H9 (cell line): ENCODE measurements around the gene CORO7. TPM values are rescaled to one million over a fixed set of nuclear protein-coding genes. Genes with fewer than 3 reads are reported as not detected.

Source experiments
- DNase-seq: peaks from one replicate; pipeline ENCODE4 v3.0.0-alpha.2; 2017
- H2AFZ ChIP-seq: one replicate; pipeline ENCODE4 v1.6.1; 2013; ENCODE audit warnings: mild to moderate bottlenecking, low read length, control low read depth, moderate library complexity
- H2AK5ac ChIP-seq: 2 replicates; pipeline ENCODE4 v1.6.1; 2013; ENCODE audit warnings: low read length, control low read depth, mixed read lengths; ENCODE audit not compliant: insufficient read length
- H2BK120ac ChIP-seq: one replicate; pipeline ENCODE4 v1.6.1; 2013; ENCODE audit warnings: low read depth, mild to moderate bottlenecking, low read length, control low read depth, inconsistent platforms; ENCODE audit not compliant: poor library complexity, severe bottlenecking
- H2BK12ac ChIP-seq: 2 replicates; pipeline ENCODE4 v1.6.1; 2013; ENCODE audit warnings: low read length, control low read depth, mixed read lengths, low read depth; ENCODE audit not compliant: insufficient read length
- H2BK15ac ChIP-seq: 2 replicates; pipeline ENCODE4 v1.6.1; 2013; ENCODE audit warnings: low read depth, low read length, control low read depth
- H2BK20ac ChIP-seq: one replicate; pipeline ENCODE4 v1.6.1; 2013; ENCODE audit warnings: low read depth, mild to moderate bottlenecking, low read length, control low read depth, inconsistent platforms; ENCODE audit not compliant: poor library complexity, severe bottlenecking
- H2BK5ac ChIP-seq: 2 replicates; pipeline ENCODE4 v1.6.1; 2013; ENCODE audit warnings: low read length, control low read depth, mixed read lengths; ENCODE audit not compliant: insufficient read length
- H3K14ac ChIP-seq: 2 replicates; pipeline ENCODE4 v1.6.1; 2013; ENCODE audit warnings: low read length, control low read depth; ENCODE audit not compliant: insufficient read depth
- H3K18ac ChIP-seq: 2 replicates; pipeline ENCODE4 v1.6.1; 2013; ENCODE audit warnings: low read depth, mild to moderate bottlenecking, mixed read lengths, low read length, control low read depth; ENCODE audit not compliant: insufficient read length
- H3K23ac ChIP-seq: 2 replicates; pipeline ENCODE4 v1.6.1; 2013; ENCODE audit warnings: low read length, control low read depth, mixed read lengths, low read depth; ENCODE audit not compliant: insufficient read length
- H3K23me2 ChIP-seq: 2 replicates; pipeline ENCODE4 v1.6.1; 2013; ENCODE audit warnings: low read depth, mild to moderate bottlenecking, mixed read lengths, low read length, control low read depth; ENCODE audit not compliant: insufficient read length, poor library complexity, severe bottlenecking
- H3K27ac ChIP-seq: 2 replicates; pipeline ENCODE4 v1.5.1; 2013; ENCODE audit warnings: low read length, control low read depth, mixed read lengths, low read depth; ENCODE audit not compliant: insufficient read length
- H3K27me3 ChIP-seq: 2 replicates; pipeline ENCODE4 v1.6.1; 2013; ENCODE audit warnings: low read length, control low read depth, inconsistent platforms; ENCODE audit not compliant: insufficient read depth
- H3K4ac ChIP-seq: 2 replicates; pipeline ENCODE4 v1.6.1; 2013; ENCODE audit warnings: low read depth, mild to moderate bottlenecking, control low read depth, inconsistent platforms, low read length, moderate library complexity
- H3K4me1 ChIP-seq: 2 replicates; pipeline ENCODE4 v1.6.1; 2013; ENCODE audit warnings: low read length, control low read depth, inconsistent platforms; ENCODE audit not compliant: insufficient read depth
- H3K4me2 ChIP-seq: 2 replicates; pipeline ENCODE4 v1.6.1; 2013; ENCODE audit warnings: low read length, control low read depth, mixed read lengths; ENCODE audit not compliant: insufficient read length, insufficient read depth
- H3K56ac ChIP-seq: 2 replicates; pipeline ENCODE4 v1.6.1; 2013; ENCODE audit warnings: low read depth, mild to moderate bottlenecking, mixed read lengths, low read length, control low read depth; ENCODE audit not compliant: insufficient read length
- H3K79me1 ChIP-seq: 2 replicates; pipeline ENCODE4 v1.6.1; 2013; ENCODE audit warnings: low read depth, mild to moderate bottlenecking, moderate library complexity, low read length, control low read depth, inconsistent platforms; ENCODE audit not compliant: insufficient read depth, poor library complexity, severe bottlenecking
- H3K79me2 ChIP-seq: 2 replicates; pipeline ENCODE4 v1.6.1; 2013; ENCODE audit warnings: low read length, control low read depth, inconsistent platforms; ENCODE audit not compliant: insufficient read depth
- H3K9ac ChIP-seq: 2 replicates; pipeline ENCODE4 v1.6.1; 2013; ENCODE audit warnings: low read length, control low read depth, mixed read lengths; ENCODE audit not compliant: insufficient read length; ENCODE audit errors: extremely low read depth
- H3K9me3 ChIP-seq: one replicate; pipeline ENCODE4 v1.6.1; 2013; ENCODE audit warnings: low read depth, low read length, inconsistent platforms; ENCODE audit not compliant: control insufficient read depth
- H3T11ph ChIP-seq: one replicate; pipeline ENCODE4 v1.6.1; 2013; ENCODE audit warnings: mild to moderate bottlenecking, low read length, control low read depth, inconsistent platforms
- H4K20me1 ChIP-seq: one replicate; pipeline ENCODE4 v1.6.1; 2013; ENCODE audit not compliant: control insufficient read depth, insufficient read length, insufficient read depth
- H4K5ac ChIP-seq: 2 replicates; pipeline ENCODE4 v1.6.1; 2013; ENCODE audit warnings: low read depth, mild to moderate bottlenecking, mixed read lengths, low read length, control low read depth; ENCODE audit not compliant: insufficient read length
- H4K8ac ChIP-seq: replicated peaks from 2 replicates; pipeline ENCODE4 v1.6.1; 2013; ENCODE audit warnings: low read length, control low read depth, mixed read lengths, low read depth; ENCODE audit not compliant: insufficient read length
- H4K91ac ChIP-seq: 2 replicates; pipeline ENCODE4 v1.6.1; 2013; ENCODE audit warnings: low read depth, mild to moderate bottlenecking, moderate library complexity, mixed read lengths, low read length, control low read depth; ENCODE audit not compliant: insufficient read length
- H3K27ac Mint-ChIP-seq, 3 experiments: 2 replicates in 2 of 3; 3 replicates in 1 of 3; pipeline ENCODE4 v1.8.0; 2020 to 2021; ENCODE audit warnings: mixed read lengths in 3 of 3, mild to moderate bottlenecking in 1 of 3, moderate library complexity in 1 of 3
- H3K27me3 Mint-ChIP-seq: 2 replicates; pipeline ENCODE4 v1.8.0; 2021; ENCODE audit warnings: low read depth, mild to moderate bottlenecking, moderate library complexity, mixed read lengths
- H3K36me3 Mint-ChIP-seq, 3 experiments: 2 replicates in 2 of 3; 3 replicates in 1 of 3; pipeline ENCODE4 v1.8.0; 2020 to 2021; ENCODE audit warnings: low read depth in 3 of 3, mixed read lengths in 3 of 3; ENCODE audit not compliant: insufficient read depth in 1 of 3
- H3K4me1 Mint-ChIP-seq, 2 experiments: 2 replicates each; pipeline ENCODE4 v1.8.0; 2020; ENCODE audit warnings: mixed read lengths in 2 of 2
- H3K4me3 Mint-ChIP-seq, 2 experiments: 2 replicates in 1 of 2; 3 replicates in 1 of 2; pipeline ENCODE4 v1.8.0; 2020 to 2021; ENCODE audit warnings: mild to moderate bottlenecking in 2 of 2, mixed read lengths in 2 of 2, moderate library complexity in 1 of 2
- H3K9me3 Mint-ChIP-seq, 2 experiments: 2 replicates in 1 of 2; 3 replicates in 1 of 2; pipeline ENCODE4 v1.8.0; 2020; ENCODE audit warnings: mild to moderate bottlenecking in 2 of 2, mixed read lengths in 2 of 2, moderate library complexity in 1 of 2
- WGBS: extraction: QIAGEN DNeasy Blood & Tissue Kit; methylation state at CpG from one replicate; pipeline ENCODE4 v1.1.7; 2013; ENCODE audit warnings: missing lambda C conversion rate, low lambda C conversion rate, mixed read lengths; ENCODE audit not compliant: insufficient read length; ENCODE audit errors: extremely low coverage; 5-methylcytosine and 5-hydroxymethylcytosine counted together
- total RNA-seq: library from RNA; stranded (reverse); gene quantifications from 2 replicates; pipeline ENCODE4 v1.2.1, GENCODE V29; 2021
- TF ChIP-seq, protein P1 (sequence below): fragments of 200-600 bp; sonication (generic); conservative IDR thresholded peaks from 3 replicates; pipeline ENCODE4 v1.8.0; 2021; ENCODE audit warnings: antibody characterized with exemption, mild to moderate bottlenecking

CORO7 gene
- total RNA-seq, 1 experiment from 2014 or later: 38.4 TPM

DNA sequence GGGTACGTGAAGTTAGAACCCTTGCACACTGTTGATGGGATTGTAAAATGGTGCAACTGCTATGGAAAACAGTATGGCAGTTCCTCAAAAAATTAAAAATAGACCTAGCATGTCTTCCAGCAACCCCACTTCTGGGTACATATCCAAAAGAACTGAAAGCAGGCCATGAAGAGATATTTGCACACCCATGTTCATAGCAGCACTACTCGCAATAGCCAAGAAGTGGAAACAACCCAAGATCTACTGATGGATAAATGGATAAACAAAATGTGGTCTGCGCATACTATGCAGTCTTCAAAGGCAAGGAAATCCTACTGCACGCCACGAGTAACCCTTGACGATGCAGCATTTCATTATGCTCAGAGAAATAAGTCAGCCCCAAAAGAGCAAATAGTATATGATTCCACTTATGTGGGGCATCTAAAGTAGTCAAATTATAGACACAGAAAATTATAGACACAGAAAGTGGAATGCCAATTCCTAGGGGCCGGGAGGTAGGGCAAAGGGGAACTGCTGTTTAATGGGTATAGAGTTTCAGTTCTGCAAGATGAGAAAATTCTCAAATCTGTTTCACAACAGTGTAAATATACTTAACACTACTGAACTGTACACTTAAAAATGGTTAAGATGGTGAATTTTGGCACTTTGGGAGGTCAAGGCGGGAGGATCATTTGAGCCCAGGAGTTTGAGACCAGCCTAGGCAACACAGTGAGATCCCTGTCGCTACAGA, 17.2 kb downstream of the CORO7 start:
- Histone ChIP-seq H2BK15ac (no peak overlapping the region), H4K5ac (no peak overlapping the region), H3K23me2 (no peaks in the 10 kb centered on the region), H4K8ac (no peak overlapping the region), H3K79me2 (no peaks in the 10 kb centered on the region), H3K56ac (no peak overlapping the region), H4K91ac (no peak overlapping the region), H3K9me3 (no peaks in the 10 kb centered on the region), H3K79me1 (no peaks in the 10 kb centered on the region), H3K23ac (no peak overlapping the region), H3K27me3 (no peaks in the 10 kb centered on the region), H2BK5ac (no peak overlapping the region), H2AFZ (no peak overlapping the region), H2BK120ac (no peak overlapping the region), H3K4me2 (no peak overlapping the region), H2AK5ac (no peak overlapping the region), H3K4ac (no peak overlapping the region), H4K20me1 (no peaks in the 10 kb centered on the region), H3K4me1 (no peaks in the 10 kb centered on the region), H3T11ph (no peak overlapping the region), H2BK12ac (no peak overlapping the region), H2BK20ac (no peak overlapping the region), H3K18ac (no peak overlapping the region), H3K27ac (no peak overlapping the region), H3K9ac (no peak overlapping the region), H3K14ac (no peak overlapping the region)
- no peak overlapping the region for H3K27ac Mint-ChIP-seq
- peaks cover 2 to 11% (median 5%) of the 10 kb centered on the region in 3 experiments; a peak in 3 of 7 replicates for H3K36me3 Mint-ChIP-seq
- no CpG with 5 or more reads among the region's 9 CpGs for WGBS
- no peaks in the 10 kb centered on the region for H3K27me3 Mint-ChIP-seq
- TF ChIP-seq, protein P1, sequence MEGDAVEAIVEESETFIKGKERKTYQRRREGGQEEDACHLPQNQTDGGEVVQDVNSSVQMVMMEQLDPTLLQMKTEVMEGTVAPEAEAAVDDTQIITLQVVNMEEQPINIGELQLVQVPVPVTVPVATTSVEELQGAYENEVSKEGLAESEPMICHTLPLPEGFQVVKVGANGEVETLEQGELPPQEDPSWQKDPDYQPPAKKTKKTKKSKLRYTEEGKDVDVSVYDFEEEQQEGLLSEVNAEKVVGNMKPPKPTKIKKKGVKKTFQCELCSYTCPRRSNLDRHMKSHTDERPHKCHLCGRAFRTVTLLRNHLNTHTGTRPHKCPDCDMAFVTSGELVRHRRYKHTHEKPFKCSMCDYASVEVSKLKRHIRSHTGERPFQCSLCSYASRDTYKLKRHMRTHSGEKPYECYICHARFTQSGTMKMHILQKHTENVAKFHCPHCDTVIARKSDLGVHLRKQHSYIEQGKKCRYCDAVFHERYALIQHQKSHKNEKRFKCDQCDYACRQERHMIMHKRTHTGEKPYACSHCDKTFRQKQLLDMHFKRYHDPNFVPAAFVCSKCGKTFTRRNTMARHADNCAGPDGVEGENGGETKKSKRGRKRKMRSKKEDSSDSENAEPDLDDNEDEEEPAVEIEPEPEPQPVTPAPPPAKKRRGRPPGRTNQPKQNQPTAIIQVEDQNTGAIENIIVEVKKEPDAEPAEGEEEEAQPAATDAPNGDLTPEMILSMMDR: no peak
- H3K9me3 Mint-ChIP-seq: no peaks in the 10 kb centered on the region
- H3K4me1 Mint-ChIP-seq: peaks cover 0 to 3% of the 10 kb centered on the region in 2 experiments; a peak in 1 of 4 replicates
- H3K4me3 Mint-ChIP-seq: no peak overlapping the region
- no peak for DNase-seq
